Dedifferentiated amniotic fluid mesenchymal stem cell (primary cell): ENCODE data around the gene ADGRD1.

ENCODE experiments used
- DNase-seq: peaks from one replicate; pipeline ENCODE4 v3.0.0-alpha.2; 2016; ENCODE audit errors: extremely low spot score

Gene ADGRD1

GRCh38 chr12:131007031-131007739, 53.5 kb downstream of the ADGRD1 start:
- no peak for DNase-seq

- DNase-seq, result no peak
Observed at GRCh38 chr12:131007740-131008117, 54.0 kb downstream of the ADGRD1 start.

GRCh38 chr12:131008131-131008912, 54.6 kb downstream of the ADGRD1 start:
- no peak for DNase-seq

GRCh38 chr12:131008913-131009270, 55.2 kb downstream of the ADGRD1 start:
- DNase-seq, result no peak

- DNase-seq, result no peak
Observed at GRCh38 chr12:131009595-131010395, 56.1 kb downstream of the ADGRD1 start.

GRCh38 chr12:131010396-131011131, 56.9 kb downstream of the ADGRD1 start:
- DNase-seq, result no peak

- no peak for DNase-seq
Observed at GRCh38 chr12:131011165-131012079, 57.7 kb downstream of the ADGRD1 start.

GRCh38 chr12:131012279-131013069, 58.8 kb downstream of the ADGRD1 start:
- DNase-seq, result no peak

- no peak for DNase-seq
Observed at GRCh38 chr12:131013118-131013517, 59.4 kb downstream of the ADGRD1 start.

- DNase-seq, result no peak
Observed at GRCh38 chr12:131014343-131014742, 60.6 kb downstream of the ADGRD1 start.

GRCh38 chr12:131015581-131016337, 62.1 kb downstream of the ADGRD1 start:
- no peak for DNase-seq

- DNase-seq, result no peak
Observed at GRCh38 chr12:131017477-131017991, 63.8 kb downstream of the ADGRD1 start.

- DNase-seq, result no peak
Observed at GRCh38 chr12:131018019-131018620, 64.4 kb downstream of the ADGRD1 start.

GRCh38 chr12:131018808-131019397, 65.2 kb downstream of the ADGRD1 start:
- DNase-seq, result no peak

- no peak for DNase-seq
Observed at GRCh38 chr12:131020326-131021153, 66.8 kb downstream of the ADGRD1 start.

GRCh38 chr12:131021154-131021541, 67.4 kb downstream of the ADGRD1 start:
- DNase-seq, result no peak

- DNase-seq, result no peak
Observed at GRCh38 chr12:131024026-131024425, 70.3 kb downstream of the ADGRD1 start.
